Nephron (organoid): ENCODE measurements around the gene TSSK2.

ENCODE experiments used
- H3K27ac Mint-ChIP-seq, 3 experiments: 2 replicates each; pipeline ENCODE4 v1.8.0; 2020; ENCODE audit warnings: mixed read lengths in 3 of 3, mild to moderate bottlenecking in 2 of 3, moderate library complexity in 1 of 3
- H3K27me3 Mint-ChIP-seq: 2 replicates; pipeline ENCODE4 v1.8.0; 2021; ENCODE audit warnings: low read depth, mild to moderate bottlenecking, moderate library complexity, mixed read lengths
- H3K36me3 Mint-ChIP-seq: 2 replicates; pipeline ENCODE4 v1.8.0; 2020; ENCODE audit warnings: low read depth, mixed read lengths
- H3K4me1 Mint-ChIP-seq: 2 replicates; pipeline ENCODE4 v1.8.0; 2020; ENCODE audit warnings: mixed read lengths
- H3K4me3 Mint-ChIP-seq, 3 experiments: 2 replicates each; pipeline ENCODE4 v1.8.0; 2020; ENCODE audit warnings: mild to moderate bottlenecking in 3 of 3, mixed read lengths in 3 of 3, moderate library complexity in 2 of 3
- H3K9me3 Mint-ChIP-seq: 2 replicates; pipeline ENCODE4 v1.8.0; 2020; ENCODE audit warnings: mixed read lengths
- CTCF ChIP-seq, 3 experiments: fragments of 200-600 bp; sonication (generic); IDR thresholded peaks; one replicate each; pipeline ENCODE4 v1.5.0; 2021; ENCODE audit warnings: antibody characterized with exemption in 3 of 3; ENCODE audit not compliant: unreplicated experiment in 3 of 3

Gene TSSK2

GRCh38 chr22:19086417-19086816, 44.7 kb upstream of the TSSK2 start:
- Mint-ChIP-seq H3K36me3 (peaks cover 38% of the 10 kb centered on the region), H3K4me3 (no peak overlapping the region), H3K27ac (peak overlapping the region in 2 of 3 experiments; percentile 26 to 38), H3K4me1 (peaks cover 14% of the 10 kb centered on the region), H3K9me3 (no peaks in the 10 kb centered on the region), H3K27me3 (no peaks in the 10 kb centered on the region)
- TF ChIP-seq CTCF (IDR thresholded peaks at IDR 0.05; ENCODE audit: unreplicated experiment in 3 of 3) = no peak

GRCh38 chr22:19086896-19087295, 44.2 kb upstream of the TSSK2 start:
- no peaks in the 10 kb centered on the region for H3K27me3 Mint-ChIP-seq

DNA sequence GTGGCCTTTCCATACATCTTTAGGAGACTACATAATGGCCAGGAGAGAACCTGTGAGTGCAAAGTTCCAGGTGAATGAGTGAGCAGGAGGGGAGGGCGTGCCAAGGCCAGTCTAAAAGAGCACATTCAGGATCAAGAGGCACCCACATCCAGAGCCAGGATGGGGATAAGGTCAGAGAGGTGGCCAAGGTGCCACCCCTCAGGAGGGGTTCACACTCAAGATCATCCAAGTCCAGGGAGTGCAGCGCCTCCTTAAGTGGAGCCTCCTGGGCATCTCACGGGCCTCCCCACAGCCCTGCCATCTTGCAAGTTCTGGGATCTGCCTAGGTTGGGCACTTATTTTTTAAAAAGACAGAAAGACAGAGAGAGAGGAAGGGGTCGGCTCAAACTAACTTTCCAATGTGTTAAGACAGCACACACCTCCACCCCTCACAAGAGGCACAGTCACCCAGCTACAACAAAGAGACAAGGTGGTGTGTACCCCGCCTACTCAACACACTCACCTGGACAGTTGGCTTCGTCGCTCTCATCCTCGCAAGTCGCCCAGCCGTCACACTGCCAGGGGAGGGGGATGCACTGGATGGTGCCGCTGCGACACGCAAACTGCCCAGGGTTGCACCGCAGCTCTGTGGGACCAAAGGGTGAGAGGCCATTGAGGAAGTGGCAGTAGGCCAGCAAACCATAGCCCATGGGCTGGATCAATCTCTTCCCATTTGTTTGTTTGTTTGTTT, 42.1 kb upstream of the TSSK2 start:
- TF ChIP-seq CTCF (IDR thresholded peaks at IDR 0.05; ENCODE audit: unreplicated experiment in 3 of 3) = no peak

More at GRCh38 chr22:19086896-19087295, 44.2 kb upstream of the TSSK2 start:
- peak overlapping the region in 2 of 3 experiments; percentile 26 to 38 for H3K27ac Mint-ChIP-seq
- peaks cover 14% of the 10 kb centered on the region for H3K4me1 Mint-ChIP-seq
- no peak overlapping the region for H3K4me3 Mint-ChIP-seq
- peaks cover 41% of the 10 kb centered on the region for H3K36me3 Mint-ChIP-seq
- TF ChIP-seq CTCF (IDR thresholded peaks at IDR 0.05; ENCODE audit: unreplicated experiment in 3 of 3) = no peak
- H3K9me3 Mint-ChIP-seq = no peaks in the 10 kb centered on the region

GRCh38 chr22:19090183-19090582, 40.9 kb upstream of the TSSK2 start:
- no peak overlapping the region for H3K4me3 Mint-ChIP-seq
- no peak overlapping the region for H3K27ac Mint-ChIP-seq
- H3K27me3 Mint-ChIP-seq = no peaks in the 10 kb centered on the region
- H3K36me3 Mint-ChIP-seq = peaks cover 42% of the 10 kb centered on the region
- H3K9me3 Mint-ChIP-seq = no peaks in the 10 kb centered on the region
- TF ChIP-seq CTCF (IDR thresholded peaks at IDR 0.05; ENCODE audit: unreplicated experiment in 3 of 3) = no peak
- peaks cover 11% of the 10 kb centered on the region for H3K4me1 Mint-ChIP-seq

More for the DNA sequence above, 42.1 kb upstream of the TSSK2 start:
- Mint-ChIP-seq H3K27me3 (no peaks in the 10 kb centered on the region), H3K9me3 (no peaks in the 10 kb centered on the region), H3K36me3 (peaks cover 40% of the 10 kb centered on the region), H3K4me3 (no peak overlapping the region), H3K4me1 (peaks cover 14% of the 10 kb centered on the region), H3K27ac (no peak overlapping the region)

DNA sequence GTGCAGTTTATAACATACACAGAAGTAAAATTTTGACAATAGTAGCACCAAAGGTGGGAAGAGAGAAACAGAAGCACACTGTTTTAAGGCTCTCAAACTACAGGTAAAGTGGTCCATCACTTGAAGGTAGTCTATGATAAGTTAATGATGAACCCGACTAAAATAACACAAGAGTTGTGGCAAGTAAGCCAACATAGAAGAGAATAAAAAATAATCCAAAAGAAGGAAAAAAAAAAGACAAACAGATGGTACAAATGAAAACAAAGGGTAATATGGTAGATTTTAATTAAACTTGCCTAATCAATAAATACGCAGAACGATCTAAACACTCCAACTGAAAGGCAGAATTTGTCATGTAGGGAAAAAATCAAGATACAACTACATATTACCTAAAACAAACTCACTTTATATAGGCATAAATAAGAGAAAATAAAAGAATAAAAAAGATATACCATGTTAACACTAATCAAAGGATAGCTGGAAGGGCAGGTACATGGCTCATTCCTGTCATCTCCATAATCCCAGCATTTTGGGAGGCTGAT, 40.5 kb upstream of the TSSK2 start:
- Mint-ChIP-seq H3K9me3 (no peaks in the 10 kb centered on the region), H3K27me3 (no peaks in the 10 kb centered on the region), H3K4me3 (no peak overlapping the region), H3K27ac (no peak overlapping the region), H3K36me3 (peaks cover 38% of the 10 kb centered on the region), H3K4me1 (peaks cover 7% of the 10 kb centered on the region)
- TF ChIP-seq CTCF (IDR thresholded peaks at IDR 0.05; ENCODE audit: unreplicated experiment in 3 of 3) = no peak

GRCh38 chr22:19092725-19093124, 38.4 kb upstream of the TSSK2 start:
- H3K4me3 Mint-ChIP-seq = no peak overlapping the region
- no peak overlapping the region for H3K27ac Mint-ChIP-seq
- TF ChIP-seq CTCF (IDR thresholded peaks at IDR 0.05; ENCODE audit: unreplicated experiment in 3 of 3) = no peak
- H3K36me3 Mint-ChIP-seq = peaks cover 37% of the 10 kb centered on the region
- no peaks in the 10 kb centered on the region for H3K9me3 Mint-ChIP-seq
- peaks cover 3% of the 10 kb centered on the region for H3K4me1 Mint-ChIP-seq
- no peaks in the 10 kb centered on the region for H3K27me3 Mint-ChIP-seq
